ENCODE data around the gene MTARC1.

MTARC1 gene

GRCh38 chr1:220804202-220804586, 17.5 kb downstream of the MTARC1 start:
- H3K36me3 ChIP-seq (replicated peaks; ENCODE audit: low read depth, low read length): no peaks in the 10 kb centered on the region
- H3K4me2 ChIP-seq (ENCODE audit: low read length): no peak overlapping the region
- no peaks in the 10 kb centered on the region for H3K9me3 ChIP-seq (ENCODE audit: insufficient read depth, low read length)
- no peak overlapping the region for H2AFZ ChIP-seq (ENCODE audit: low read depth, low read length)
- no peaks in the 10 kb centered on the region for H4K20me1 ChIP-seq (ENCODE audit: insufficient read depth, low read length)
- H3K79me2 ChIP-seq (ENCODE audit: low read length): no peaks in the 10 kb centered on the region
- no peak overlapping the region for H3K4me3 ChIP-seq (ENCODE audit: low read length)
- no peaks in the 10 kb centered on the region for H3K4me1 ChIP-seq (ENCODE audit: low read length)
- H3K27me3 ChIP-seq (ENCODE audit: low read depth, low read length): 0 out of 2 replicates have a peak, but pooled peaks cover 5% of the 10 kb centered on the region
- TF ChIP-seq CTCF (IDR thresholded peaks at IDR 0.05; ENCODE audit: low read depth, low read length): no peak
- no peak for TF ChIP-seq EZH2phosphoT487 (IDR thresholded peaks at IDR 0.05; ENCODE audit: low read depth)
- no peak overlapping the region for H3K9ac ChIP-seq (ENCODE audit: low read length)
- H3K27ac ChIP-seq (ENCODE audit: low read length): no peak overlapping the region

GRCh38 chr1:220806408-220806807, 19.7 kb downstream of the MTARC1 start:
- Histone ChIP-seq H4K20me1 (ENCODE audit: insufficient read depth, low read length) (no peaks in the 10 kb centered on the region), H3K27ac (ENCODE audit: low read length) (no peak overlapping the region), H3K27me3 (ENCODE audit: low read depth, low read length) (0 out of 2 replicates have a peak, but pooled peaks cover 5% of the 10 kb centered on the region), H3K9ac (ENCODE audit: low read length) (no peak overlapping the region), H3K4me3 (ENCODE audit: low read length) (no peak overlapping the region), H2AFZ (ENCODE audit: low read depth, low read length) (no peak overlapping the region), H3K79me2 (ENCODE audit: low read length) (no peaks in the 10 kb centered on the region), H3K4me2 (ENCODE audit: low read length) (no peak overlapping the region), H3K36me3 (replicated peaks; ENCODE audit: low read depth, low read length) (no peaks in the 10 kb centered on the region), H3K4me1 (ENCODE audit: low read length) (peaks cover 4% of the 10 kb centered on the region; the same call in 1 of the 2 replicates), H3K9me3 (ENCODE audit: insufficient read depth, low read length) (no peaks in the 10 kb centered on the region)
- no peak for TF ChIP-seq CTCF (IDR thresholded peaks at IDR 0.05; ENCODE audit: low read depth, low read length)
- TF ChIP-seq EZH2phosphoT487 (IDR thresholded peaks at IDR 0.05; ENCODE audit: low read depth): no peak

- Histone ChIP-seq H3K9ac (ENCODE audit: low read length) (no peak overlapping the region), H3K27me3 (ENCODE audit: low read depth, low read length) (0 out of 2 replicates have a peak, but pooled peaks cover 5% of the 10 kb centered on the region), H3K79me2 (ENCODE audit: low read length) (no peaks in the 10 kb centered on the region), H3K9me3 (ENCODE audit: insufficient read depth, low read length) (no peaks in the 10 kb centered on the region), H4K20me1 (ENCODE audit: insufficient read depth, low read length) (no peaks in the 10 kb centered on the region), H3K4me3 (ENCODE audit: low read length) (no peak overlapping the region), H3K4me1 (ENCODE audit: low read length) (peaks cover 4% of the 10 kb centered on the region; the same call in 1 of the 2 replicates), H3K4me2 (ENCODE audit: low read length) (no peak overlapping the region), H3K27ac (ENCODE audit: low read length) (no peak overlapping the region), H3K36me3 (replicated peaks; ENCODE audit: low read depth, low read length) (no peaks in the 10 kb centered on the region), H2AFZ (ENCODE audit: low read depth, low read length) (no peak overlapping the region)
- no peak for TF ChIP-seq EZH2phosphoT487 (IDR thresholded peaks at IDR 0.05; ENCODE audit: low read depth)
- TF ChIP-seq CTCF (IDR thresholded peaks at IDR 0.05; ENCODE audit: low read depth, low read length): no peak
Measured at GRCh38 chr1:220807726-220808125, 21.0 kb downstream of the MTARC1 start.

- Histone ChIP-seq H4K20me1 (ENCODE audit: insufficient read depth, low read length) (no peaks in the 10 kb centered on the region), H3K27me3 (ENCODE audit: low read depth, low read length) (0 out of 2 replicates have a peak, but pooled peaks cover 5% of the 10 kb centered on the region), H3K9ac (ENCODE audit: low read length) (no peak overlapping the region), H3K27ac (ENCODE audit: low read length) (no peak overlapping the region), H3K4me2 (ENCODE audit: low read length) (no peak overlapping the region), H3K4me1 (ENCODE audit: low read length) (peaks cover 4% of the 10 kb centered on the region; the same call in 1 of the 2 replicates), H3K9me3 (ENCODE audit: insufficient read depth, low read length) (no peaks in the 10 kb centered on the region), H2AFZ (ENCODE audit: low read depth, low read length) (no peak overlapping the region), H3K4me3 (ENCODE audit: low read length) (no peak overlapping the region), H3K79me2 (ENCODE audit: low read length) (no peaks in the 10 kb centered on the region), H3K36me3 (replicated peaks; ENCODE audit: low read depth, low read length) (no peaks in the 10 kb centered on the region)
- TF ChIP-seq CTCF (IDR thresholded peaks at IDR 0.05; ENCODE audit: low read depth, low read length) (no peak), EZH2phosphoT487 (IDR thresholded peaks at IDR 0.05; ENCODE audit: low read depth) (no peak)
Measured at GRCh38 chr1:220808345-220809186, 21.9 kb downstream of the MTARC1 start.
